Neuronal stem cell (in vitro differentiated cells): ENCODE measurements around the gene KIF1C.

ENCODE experiments used
- DNase-seq: peaks from one replicate; pipeline ENCODE4 v3.0.0-alpha.2; 2013; ENCODE audit warnings: low spot score
- H2AFZ ChIP-seq: one replicate; pipeline ENCODE4 v1.6.1; 2013; ENCODE audit warnings: mild to moderate bottlenecking, low read length, inconsistent platforms
- H2AK5ac ChIP-seq: 2 replicates; pipeline ENCODE4 v1.6.1; 2013; ENCODE audit warnings: low read depth, mild to moderate bottlenecking, inconsistent platforms, low read length, moderate library complexity, mixed read lengths
- H2BK120ac ChIP-seq: 2 replicates; pipeline ENCODE4 v1.6.1; 2013; ENCODE audit warnings: low read depth, mild to moderate bottlenecking, inconsistent platforms, low read length, moderate library complexity, mixed read lengths
- H2BK12ac ChIP-seq: one replicate; pipeline ENCODE4 v1.6.1; 2013; ENCODE audit warnings: low read length, inconsistent platforms
- H2BK15ac ChIP-seq: 2 replicates; pipeline ENCODE4 v1.6.1; 2013; ENCODE audit warnings: mild to moderate bottlenecking, low read length, inconsistent platforms, mixed read lengths
- H2BK5ac ChIP-seq: one replicate; pipeline ENCODE4 v1.6.1; 2013; ENCODE audit warnings: inconsistent platforms, mild to moderate bottlenecking, low read length, moderate library complexity
- H3K14ac ChIP-seq: one replicate; pipeline ENCODE4 v1.6.1; 2013; ENCODE audit warnings: low read length, inconsistent platforms
- H3K18ac ChIP-seq: 2 replicates; pipeline ENCODE4 v1.6.1; 2013; ENCODE audit warnings: low read length, inconsistent platforms
- H3K23ac ChIP-seq: 2 replicates; pipeline ENCODE4 v1.6.1; 2013; ENCODE audit warnings: low read depth, mild to moderate bottlenecking, mixed read lengths, low read length, inconsistent platforms; ENCODE audit not compliant: poor library complexity
- H3K27ac ChIP-seq: replicated peaks from 3 replicates; pipeline ENCODE4 v1.5.1; 2013; ENCODE audit warnings: low read length, inconsistent platforms
- H3K27me3 ChIP-seq, 3 experiments: 2 replicates each; pipeline ENCODE4 v1.6.1; 2013; ENCODE audit warnings: low read length in 3 of 3, mild to moderate bottlenecking in 2 of 3, inconsistent platforms in 1 of 3, low read depth in 1 of 3, mixed read lengths in 1 of 3, moderate library complexity in 1 of 3; ENCODE audit not compliant: control insufficient read depth in 3 of 3, insufficient read depth in 3 of 3
- H3K36me3 ChIP-seq, 2 donors: replicated peaks in 1 of 2; 2 replicates each; pipeline ENCODE4 v1.6.1; 2013; ENCODE audit warnings: low read length in 2 of 2; ENCODE audit not compliant: control insufficient read depth in 2 of 2, insufficient read depth in 2 of 2
- H3K4ac ChIP-seq: 2 replicates; pipeline ENCODE4 v1.6.1; 2013; ENCODE audit warnings: inconsistent platforms, mild to moderate bottlenecking, low read length, moderate library complexity
- H3K4me1 ChIP-seq, 2 donors: 1 replicate in 1 of 2; 2 replicates in 1 of 2; pipeline ENCODE4 v1.6.1; 2013; ENCODE audit warnings: low read length in 2 of 2, low read depth in 1 of 2; ENCODE audit not compliant: control insufficient read depth in 2 of 2, insufficient read depth in 1 of 2
- H3K4me2 ChIP-seq: one replicate; pipeline ENCODE4 v1.6.1; 2013; ENCODE audit warnings: mild to moderate bottlenecking, low read length, inconsistent platforms; ENCODE audit not compliant: insufficient read depth, poor library complexity, severe bottlenecking
- H3K4me3 ChIP-seq, 2 donors: 2 replicates each; pipeline ENCODE4 v1.5.1; 2013; ENCODE audit warnings: low read length in 2 of 2, mild to moderate bottlenecking in 2 of 2, inconsistent platforms in 1 of 2, moderate library complexity in 1 of 2
- H3K79me1 ChIP-seq: one replicate; pipeline ENCODE4 v1.6.1; 2013; ENCODE audit warnings: low read depth, mild to moderate bottlenecking, inconsistent platforms, low read length, moderate library complexity
- H3K9ac ChIP-seq: one replicate; pipeline ENCODE4 v1.6.1; 2013; ENCODE audit warnings: mild to moderate bottlenecking, low read depth, low read length, inconsistent platforms; ENCODE audit not compliant: poor library complexity
- H3K9me3 ChIP-seq, 2 donors: replicated peaks in 1 of 2; 2 replicates each; pipeline versions ENCODE3 to v1.6.1; 2013; ENCODE audit warnings: low read length in 2 of 2, mild to moderate bottlenecking in 2 of 2, inconsistent platforms in 1 of 2, low read depth in 1 of 2, mixed read lengths in 1 of 2, moderate library complexity in 1 of 2; ENCODE audit not compliant: control insufficient read depth in 2 of 2, insufficient read depth in 1 of 2
- H4K8ac ChIP-seq: one replicate; pipeline ENCODE4 v1.6.1; 2013; ENCODE audit warnings: low read depth, mild to moderate bottlenecking, inconsistent platforms, low read length, moderate library complexity
- H4K91ac ChIP-seq: one replicate; pipeline ENCODE4 v1.6.1; 2013; ENCODE audit warnings: low read length, low read depth, mild to moderate bottlenecking, inconsistent platforms; ENCODE audit not compliant: poor library complexity
- WGBS, 2 donors: extraction: QIAGEN DNeasy Blood & Tissue Kit; methylation state at CpG; one replicate each; pipeline ENCODE4 v1.1.7; 2013; ENCODE audit warnings: missing lambda C conversion rate in 2 of 2, mixed read lengths in 1 of 2; ENCODE audit not compliant: insufficient read length in 2 of 2, insufficient replicate concordance in 1 of 2; ENCODE audit errors: extremely low coverage in 2 of 2; 5-methylcytosine and 5-hydroxymethylcytosine counted together

Gene KIF1C

DNA sequence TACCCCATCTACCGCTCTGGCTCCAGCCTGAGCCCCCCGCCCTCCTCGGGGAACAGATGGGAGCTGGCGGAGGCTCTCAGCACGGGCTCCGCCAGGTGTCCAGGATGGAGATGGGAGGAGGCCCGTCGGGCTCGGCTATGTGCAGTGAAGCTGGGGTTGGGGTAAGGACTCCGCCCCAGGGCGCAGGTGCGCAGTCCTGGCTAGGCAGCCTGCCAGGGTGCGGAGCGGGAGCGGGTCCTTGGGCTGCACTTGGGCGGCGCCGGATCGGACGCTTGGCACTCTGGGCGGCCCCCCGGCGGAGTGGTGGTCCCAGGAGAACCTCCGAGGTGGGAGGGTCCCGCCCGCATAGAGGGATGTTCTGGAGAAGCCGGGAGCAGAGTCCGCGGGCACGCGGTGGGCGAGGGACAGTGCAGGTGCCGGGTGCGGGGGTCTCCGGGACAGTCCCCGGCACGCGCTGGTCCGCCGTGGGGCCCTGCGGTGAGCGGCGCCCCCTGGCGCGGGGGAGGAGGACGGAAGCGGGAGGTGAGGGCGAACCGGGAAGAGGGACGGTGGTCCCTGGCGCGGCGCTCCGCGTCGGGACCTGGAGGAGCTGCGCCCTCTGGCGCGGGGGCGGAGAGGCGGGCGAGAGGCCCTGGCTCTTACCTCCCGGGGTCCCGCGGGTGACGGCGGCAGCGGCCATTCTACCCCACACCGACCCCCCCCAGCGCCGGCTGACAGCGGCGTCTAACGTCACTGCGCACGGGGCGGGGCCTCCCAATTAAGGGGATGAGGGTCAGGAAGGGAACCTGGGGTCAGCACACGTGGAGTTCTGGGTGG, 10.6 kb upstream of the KIF1C start, which contains the start of gene CAMTA2:
CAMTA2 (minus strand) TSS at position 725 of the 816 bp plus-strand sequence. CDS start 1,453 bp downstream, outside the sequence.
- Histone ChIP-seq H3K4me2 (peak within 1 kb of the TSS; percentile 85), H3K18ac (peak within 1 kb of the TSS; percentile 92), H3K79me1 (no peaks in the 10 kb centered on the region), H3K4me1 (peaks cover 0 to 8% of the 10 kb centered on the region in 2 donors), H2AFZ (peak within 1 kb of the TSS; percentile 83), H4K8ac (peak within 1 kb of the TSS; percentile 57), H3K9me3 (no peaks in the 10 kb centered on the region), H3K27me3 (peaks cover 0 to 50% (median 7%) of the 10 kb centered on the region in 3 experiments), H3K23ac (peak within 1 kb of the TSS; percentile 86), H4K91ac (no peak within 1 kb of the TSS), H3K9ac (peak within 1 kb of the TSS; percentile 83), H3K36me3 (no peaks in the 10 kb centered on the region), H2BK120ac (peak within 1 kb of the TSS; percentile 75), H2BK12ac (peak within 1 kb of the TSS; percentile 7), H2BK15ac (peak within 1 kb of the TSS; percentile 86), H3K14ac (peak within 1 kb of the TSS; percentile 90), H3K27ac (no peak within 1 kb of the TSS), H2BK5ac (peak within 1 kb of the TSS; percentile 73), H2AK5ac (peak within 1 kb of the TSS; percentile 31), H3K4ac (no peak within 1 kb of the TSS), H3K4me3 (peak within 1 kb of the TSS; percentile 45 to 85)
- peak; percentile 73 for DNase-seq
- WGBS, 2 donors: no CpG with 5 or more reads among the region's 78 CpGs

- H2BK5ac ChIP-seq: peak overlapping the region; percentile 73
- H2BK120ac ChIP-seq: no peak overlapping the region
- peaks cover 0 to 8% of the 10 kb centered on the region in 2 donors for H3K4me1 ChIP-seq
- peak overlapping the region; percentile 7 for H2BK12ac ChIP-seq
- WGBS, 2 donors: no CpG with 5 or more reads among the region's 30 CpGs
- DNase-seq: no peak
- peak overlapping the region; percentile 92 for H3K18ac ChIP-seq
- H3K79me1 ChIP-seq: no peaks in the 10 kb centered on the region
- no peak overlapping the region for H3K27ac ChIP-seq
- H3K27me3 ChIP-seq: peaks cover 0 to 50% (median 7%) of the 10 kb centered on the region in 3 experiments
- no peaks in the 10 kb centered on the region for H3K9me3 ChIP-seq
- H3K4me2 ChIP-seq: peak overlapping the region; percentile 85
- no peak overlapping the region for H3K4ac ChIP-seq
- peak overlapping the region; percentile 90 for H3K14ac ChIP-seq
- H3K23ac ChIP-seq: peak overlapping the region; percentile 10
- peak overlapping the region; percentile 83 for H2AFZ ChIP-seq
- peak overlapping the region; percentile 45 to 85 for H3K4me3 ChIP-seq
- peak overlapping the region; percentile 50 for H3K9ac ChIP-seq
- no peak overlapping the region for H2BK15ac ChIP-seq
- no peak overlapping the region for H4K91ac ChIP-seq
- no peak overlapping the region for H4K8ac ChIP-seq
- H2AK5ac ChIP-seq: peak overlapping the region; percentile 31
- no peaks in the 10 kb centered on the region for H3K36me3 ChIP-seq
These were observed 9.8 kb upstream of the KIF1C start for GRCh38 chr17:4987767-4988567.

- H2AFZ ChIP-seq: no peak overlapping the region
- no peak overlapping the region for H3K9ac ChIP-seq
- H2BK120ac ChIP-seq: no peak overlapping the region
- no peak overlapping the region for H2BK12ac ChIP-seq
- H3K79me1 ChIP-seq: peaks cover 2% of the 10 kb centered on the region
- H3K27me3 ChIP-seq: peaks cover 4 to 17% (median 14%) of the 10 kb centered on the region in 3 experiments
- H3K4me2 ChIP-seq: no peak overlapping the region
- H2BK5ac ChIP-seq: no peak overlapping the region
- H3K4ac ChIP-seq: no peak overlapping the region
- no peak overlapping the region for H3K23ac ChIP-seq
- H3K36me3 ChIP-seq: no peaks in the 10 kb centered on the region
- no peak overlapping the region for H4K8ac ChIP-seq
- DNase-seq: no peak
- no peak overlapping the region for H2BK15ac ChIP-seq
- no peak overlapping the region for H2AK5ac ChIP-seq
- H3K27ac ChIP-seq: no peak overlapping the region
- no CpG with 5 or more reads among the region's 6 CpGs for WGBS, 2 donors
- H3K4me3 ChIP-seq: no peak overlapping the region
- H3K4me1 ChIP-seq: peaks cover 5 to 12% of the 10 kb centered on the region in 2 donors
- H3K18ac ChIP-seq: no peak overlapping the region
- H4K91ac ChIP-seq: no peak overlapping the region
- no peaks in the 10 kb centered on the region for H3K9me3 ChIP-seq
- H3K14ac ChIP-seq: no peak overlapping the region
These were observed 3.6 kb upstream of the KIF1C start for GRCh38 chr17:4994081-4994595.
